ENCODE data around the gene LDLRAP1. TPM values are rescaled to one million over a fixed set of nuclear protein-coding genes. Genes with fewer than 3 reads are reported as not detected.

The LDLRAP1 gene
- total and polyA plus RNA-seq, 2 experiments from 2014 or later = 9.6 to 22.7 TPM

GRCh38 chr1:25527226-25527846, 16.1 kb upstream of the LDLRAP1 start:
- no peaks in the 10 kb centered on the region for H3K4me1 ChIP-seq (ENCODE audit: insufficient read depth)
- no peak for ATAC-seq
- no peak for DNase-seq (ENCODE audit: low spot score)
- H3F3A ChIP-seq (replicated peaks; ENCODE audit: low read depth) = 0 out of 2 replicates have a peak, but pooled peaks cover 2% of the 10 kb centered on the region
- TF ChIP-seq ZNF331 (CRISPR knock-in tag; IDR thresholded peaks at IDR 0.05; ENCODE audit: low read depth) (no peak), ZNF114 (CRISPR knock-in tag; IDR thresholded peaks at IDR 0.05) (no peak), STAT1 (IDR thresholded peaks at IDR 0.05; ENCODE audit: unreplicated experiment) (no peak), NANOG (IDR thresholded peaks at IDR 0.05; ENCODE audit: borderline replicate concordance) (no peak), ETS1 (IDR thresholded peaks at IDR 0.05) (no peak), JUNB (IDR thresholded peaks at IDR 0.05; ENCODE audit: unreplicated experiment) (no peak), POLR2AphosphoS5 (IDR thresholded peaks at IDR 0.05; ENCODE audit: low read depth) (no peak), EZH2phosphoT487 (IDR thresholded peaks at IDR 0.05; ENCODE audit: unreplicated experiment) (no peak), EZH2 (IDR thresholded peaks at IDR 0.05; ENCODE audit: low read depth, unreplicated experiment) (no peak), CREB1 (CRISPR knock-in tag; IDR thresholded peaks at IDR 0.05; ENCODE audit: low read depth) (no peak)
- TF ChIP-seq, protein P1, sequence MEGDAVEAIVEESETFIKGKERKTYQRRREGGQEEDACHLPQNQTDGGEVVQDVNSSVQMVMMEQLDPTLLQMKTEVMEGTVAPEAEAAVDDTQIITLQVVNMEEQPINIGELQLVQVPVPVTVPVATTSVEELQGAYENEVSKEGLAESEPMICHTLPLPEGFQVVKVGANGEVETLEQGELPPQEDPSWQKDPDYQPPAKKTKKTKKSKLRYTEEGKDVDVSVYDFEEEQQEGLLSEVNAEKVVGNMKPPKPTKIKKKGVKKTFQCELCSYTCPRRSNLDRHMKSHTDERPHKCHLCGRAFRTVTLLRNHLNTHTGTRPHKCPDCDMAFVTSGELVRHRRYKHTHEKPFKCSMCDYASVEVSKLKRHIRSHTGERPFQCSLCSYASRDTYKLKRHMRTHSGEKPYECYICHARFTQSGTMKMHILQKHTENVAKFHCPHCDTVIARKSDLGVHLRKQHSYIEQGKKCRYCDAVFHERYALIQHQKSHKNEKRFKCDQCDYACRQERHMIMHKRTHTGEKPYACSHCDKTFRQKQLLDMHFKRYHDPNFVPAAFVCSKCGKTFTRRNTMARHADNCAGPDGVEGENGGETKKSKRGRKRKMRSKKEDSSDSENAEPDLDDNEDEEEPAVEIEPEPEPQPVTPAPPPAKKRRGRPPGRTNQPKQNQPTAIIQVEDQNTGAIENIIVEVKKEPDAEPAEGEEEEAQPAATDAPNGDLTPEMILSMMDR (conservative IDR thresholded peaks at IDR 0.05; ENCODE audit: low read depth in 2 of 2) = no peak
- TF ChIP-seq, protein P2, sequence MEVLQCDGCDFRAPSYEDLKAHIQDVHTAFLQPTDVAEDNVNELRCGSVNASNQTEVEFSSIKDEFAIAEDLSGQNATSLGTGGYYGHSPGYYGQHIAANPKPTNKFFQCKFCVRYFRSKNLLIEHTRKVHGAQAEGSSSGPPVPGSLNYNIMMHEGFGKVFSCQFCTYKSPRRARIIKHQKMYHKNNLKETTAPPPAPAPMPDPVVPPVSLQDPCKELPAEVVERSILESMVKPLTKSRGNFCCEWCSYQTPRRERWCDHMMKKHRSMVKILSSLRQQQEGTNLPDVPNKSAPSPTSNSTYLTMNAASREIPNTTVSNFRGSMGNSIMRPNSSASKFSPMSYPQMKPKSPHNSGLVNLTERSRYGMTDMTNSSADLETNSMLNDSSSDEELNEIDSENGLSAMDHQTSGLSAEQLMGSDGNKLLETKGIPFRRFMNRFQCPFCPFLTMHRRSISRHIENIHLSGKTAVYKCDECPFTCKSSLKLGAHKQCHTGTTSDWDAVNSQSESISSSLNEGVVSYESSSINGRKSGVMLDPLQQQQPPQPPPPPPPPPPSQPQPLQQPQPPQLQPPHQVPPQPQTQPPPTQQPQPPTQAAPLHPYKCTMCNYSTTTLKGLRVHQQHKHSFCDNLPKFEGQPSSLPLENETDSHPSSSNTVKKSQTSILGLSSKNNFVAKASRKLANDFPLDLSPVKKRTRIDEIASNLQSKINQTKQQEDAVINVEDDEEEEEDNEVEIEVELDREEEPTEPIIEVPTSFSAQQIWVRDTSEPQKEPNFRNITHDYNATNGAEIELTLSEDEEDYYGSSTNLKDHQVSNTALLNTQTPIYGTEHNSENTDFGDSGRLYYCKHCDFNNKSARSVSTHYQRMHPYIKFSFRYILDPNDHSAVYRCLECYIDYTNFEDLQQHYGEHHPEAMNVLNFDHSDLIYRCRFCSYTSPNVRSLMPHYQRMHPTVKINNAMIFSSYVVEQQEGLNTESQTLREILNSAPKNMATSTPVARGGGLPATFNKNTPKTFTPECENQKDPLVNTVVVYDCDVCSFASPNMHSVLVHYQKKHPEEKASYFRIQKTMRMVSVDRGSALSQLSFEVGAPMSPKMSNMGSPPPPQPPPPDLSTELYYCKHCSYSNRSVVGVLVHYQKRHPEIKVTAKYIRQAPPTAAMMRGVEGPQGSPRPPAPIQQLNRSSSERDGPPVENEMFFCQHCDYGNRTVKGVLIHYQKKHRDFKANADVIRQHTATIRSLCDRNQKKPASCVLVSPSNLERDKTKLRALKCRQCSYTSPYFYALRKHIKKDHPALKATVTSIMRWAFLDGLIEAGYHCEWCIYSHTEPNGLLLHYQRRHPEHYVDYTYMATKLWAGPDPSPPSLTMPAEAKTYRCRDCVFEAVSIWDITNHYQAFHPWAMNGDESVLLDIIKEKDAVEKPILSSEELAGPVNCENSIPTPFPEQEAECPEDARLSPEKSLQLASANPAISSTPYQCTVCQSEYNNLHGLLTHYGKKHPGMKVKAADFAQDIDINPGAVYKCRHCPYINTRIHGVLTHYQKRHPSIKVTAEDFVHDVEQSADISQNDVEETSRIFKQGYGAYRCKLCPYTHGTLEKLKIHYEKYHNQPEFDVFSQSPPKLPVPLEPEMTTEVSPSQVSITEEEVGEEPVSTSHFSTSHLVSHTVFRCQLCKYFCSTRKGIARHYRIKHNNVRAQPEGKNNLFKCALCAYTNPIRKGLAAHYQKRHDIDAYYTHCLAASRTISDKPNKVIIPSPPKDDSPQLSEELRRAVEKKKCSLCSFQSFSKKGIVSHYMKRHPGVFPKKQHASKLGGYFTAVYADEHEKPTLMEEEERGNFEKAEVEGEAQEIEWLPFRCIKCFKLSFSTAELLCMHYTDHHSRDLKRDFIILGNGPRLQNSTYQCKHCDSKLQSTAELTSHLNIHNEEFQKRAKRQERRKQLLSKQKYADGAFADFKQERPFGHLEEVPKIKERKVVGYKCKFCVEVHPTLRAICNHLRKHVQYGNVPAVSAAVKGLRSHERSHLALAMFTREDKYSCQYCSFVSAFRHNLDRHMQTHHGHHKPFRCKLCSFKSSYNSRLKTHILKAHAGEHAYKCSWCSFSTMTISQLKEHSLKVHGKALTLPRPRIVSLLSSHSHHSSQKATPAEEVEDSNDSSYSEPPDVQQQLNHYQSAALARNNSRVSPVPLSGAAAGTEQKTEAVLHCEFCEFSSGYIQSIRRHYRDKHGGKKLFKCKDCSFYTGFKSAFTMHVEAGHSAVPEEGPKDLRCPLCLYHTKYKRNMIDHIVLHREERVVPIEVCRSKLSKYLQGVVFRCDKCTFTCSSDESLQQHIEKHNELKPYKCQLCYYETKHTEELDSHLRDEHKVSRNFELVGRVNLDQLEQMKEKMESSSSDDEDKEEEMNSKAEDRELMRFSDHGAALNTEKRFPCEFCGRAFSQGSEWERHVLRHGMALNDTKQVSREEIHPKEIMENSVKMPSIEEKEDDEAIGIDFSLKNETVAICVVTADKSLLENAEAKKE (CRISPR knock-in tag; IDR thresholded peaks at IDR 0.05) = no peak
- TF ChIP-seq, protein P3, sequence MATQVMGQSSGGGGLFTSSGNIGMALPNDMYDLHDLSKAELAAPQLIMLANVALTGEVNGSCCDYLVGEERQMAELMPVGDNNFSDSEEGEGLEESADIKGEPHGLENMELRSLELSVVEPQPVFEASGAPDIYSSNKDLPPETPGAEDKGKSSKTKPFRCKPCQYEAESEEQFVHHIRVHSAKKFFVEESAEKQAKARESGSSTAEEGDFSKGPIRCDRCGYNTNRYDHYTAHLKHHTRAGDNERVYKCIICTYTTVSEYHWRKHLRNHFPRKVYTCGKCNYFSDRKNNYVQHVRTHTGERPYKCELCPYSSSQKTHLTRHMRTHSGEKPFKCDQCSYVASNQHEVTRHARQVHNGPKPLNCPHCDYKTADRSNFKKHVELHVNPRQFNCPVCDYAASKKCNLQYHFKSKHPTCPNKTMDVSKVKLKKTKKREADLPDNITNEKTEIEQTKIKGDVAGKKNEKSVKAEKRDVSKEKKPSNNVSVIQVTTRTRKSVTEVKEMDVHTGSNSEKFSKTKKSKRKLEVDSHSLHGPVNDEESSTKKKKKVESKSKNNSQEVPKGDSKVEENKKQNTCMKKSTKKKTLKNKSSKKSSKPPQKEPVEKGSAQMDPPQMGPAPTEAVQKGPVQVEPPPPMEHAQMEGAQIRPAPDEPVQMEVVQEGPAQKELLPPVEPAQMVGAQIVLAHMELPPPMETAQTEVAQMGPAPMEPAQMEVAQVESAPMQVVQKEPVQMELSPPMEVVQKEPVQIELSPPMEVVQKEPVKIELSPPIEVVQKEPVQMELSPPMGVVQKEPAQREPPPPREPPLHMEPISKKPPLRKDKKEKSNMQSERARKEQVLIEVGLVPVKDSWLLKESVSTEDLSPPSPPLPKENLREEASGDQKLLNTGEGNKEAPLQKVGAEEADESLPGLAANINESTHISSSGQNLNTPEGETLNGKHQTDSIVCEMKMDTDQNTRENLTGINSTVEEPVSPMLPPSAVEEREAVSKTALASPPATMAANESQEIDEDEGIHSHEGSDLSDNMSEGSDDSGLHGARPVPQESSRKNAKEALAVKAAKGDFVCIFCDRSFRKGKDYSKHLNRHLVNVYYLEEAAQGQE (IDR thresholded peaks at IDR 0.05; ENCODE audit: unreplicated experiment) = no peak
- Mint-ChIP-seq H3K27me3 (ENCODE audit: insufficient read depth, low read depth, poor library complexity) (peaks cover 11% of the 10 kb centered on the region), H3K27ac (no peak overlapping the region), H3K4me1 (no peaks in the 10 kb centered on the region; the same call in 2 of the 3 replicates), H3K9me3 (no peaks in the 10 kb centered on the region), H3K4me3 (no peak overlapping the region), H3K36me3 (ENCODE audit: low read depth) (no peaks in the 10 kb centered on the region)
- H3K9me2 ChIP-seq (ENCODE audit: insufficient read depth) = no peaks in the 10 kb centered on the region
- H3K36me3 ChIP-seq (ENCODE audit: insufficient read depth) = no peaks in the 10 kb centered on the region
- H3K79me2 ChIP-seq (replicated peaks; ENCODE audit: insufficient read depth) = no peaks in the 10 kb centered on the region
- no peaks in the 10 kb centered on the region for H4K20me1 ChIP-seq (replicated peaks; ENCODE audit: insufficient read depth)
- no peaks in the 10 kb centered on the region for H3K27me3 ChIP-seq (ENCODE audit: insufficient read depth)
- H2AFZ ChIP-seq = no peak overlapping the region
- no peak overlapping the region for H3K4me2 ChIP-seq
- H3K27ac ChIP-seq (ENCODE audit: low read depth) = no peak overlapping the region
- H3K4me3 ChIP-seq = no peak overlapping the region

Data from GM23338 (cell line).